HG03457 (cell line): ENCODE data around the gene BCAS1.

ENCODE experiments used
- ATAC-seq: cut with Tn5 transposase; IDR thresholded peaks from one replicate; pipeline ENCODE4 v1.9.1; 2021; ENCODE audit warnings: moderate number of reproducible peaks; ENCODE audit not compliant: unreplicated experiment

Gene BCAS1

GRCh38 chr20:54078296-54078984 lies 8.0 kb upstream of the BCAS1 start:
- no peak for ATAC-seq

DNA sequence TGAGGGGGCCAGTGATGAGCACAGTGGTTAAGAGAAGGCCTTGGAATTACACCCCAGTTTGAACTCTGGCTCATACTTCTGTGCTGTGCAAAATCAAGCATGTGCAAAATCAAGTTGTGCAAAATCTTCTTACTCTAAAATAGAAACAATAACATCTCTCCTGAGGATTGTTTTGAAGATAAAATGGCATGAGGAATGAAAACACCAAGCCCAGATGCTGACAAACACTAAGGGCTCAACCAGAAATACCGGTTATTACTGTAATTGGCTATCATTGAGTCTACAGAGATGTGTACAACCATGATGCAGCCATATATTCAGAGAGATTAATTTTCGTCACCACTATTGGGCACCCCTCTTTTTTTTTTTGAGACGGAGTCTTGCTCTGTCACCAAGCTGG lies 5.9 kb upstream of the BCAS1 start:
- ATAC-seq: no peak

- no peak for ATAC-seq
These were observed 4.9 kb upstream of the BCAS1 start for GRCh38 chr20:54075322-54075721.

GRCh38 chr20:54074511-54074910 lies 4.1 kb upstream of the BCAS1 start:
- no peak for ATAC-seq

DNA sequence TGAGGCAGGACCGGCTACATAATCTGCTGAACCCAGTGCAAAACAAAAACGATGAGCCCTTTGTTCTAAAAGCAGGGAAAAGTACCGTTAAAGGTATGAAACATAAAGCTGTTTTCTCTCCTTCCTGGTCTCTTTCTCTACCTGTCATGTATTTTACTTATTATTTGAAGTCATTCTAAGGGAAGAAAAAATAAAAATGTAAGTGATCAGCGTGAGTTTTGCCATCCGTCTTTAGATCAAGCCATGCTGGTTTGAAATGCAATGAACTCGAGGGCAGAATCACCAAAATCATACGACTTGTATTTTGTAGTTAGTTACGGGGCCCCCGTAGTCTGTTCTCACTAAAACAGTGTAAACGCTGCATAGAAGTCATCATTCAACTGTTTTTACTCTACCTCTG lies 2.9 kb upstream of the BCAS1 start:
- no peak for ATAC-seq

DNA sequence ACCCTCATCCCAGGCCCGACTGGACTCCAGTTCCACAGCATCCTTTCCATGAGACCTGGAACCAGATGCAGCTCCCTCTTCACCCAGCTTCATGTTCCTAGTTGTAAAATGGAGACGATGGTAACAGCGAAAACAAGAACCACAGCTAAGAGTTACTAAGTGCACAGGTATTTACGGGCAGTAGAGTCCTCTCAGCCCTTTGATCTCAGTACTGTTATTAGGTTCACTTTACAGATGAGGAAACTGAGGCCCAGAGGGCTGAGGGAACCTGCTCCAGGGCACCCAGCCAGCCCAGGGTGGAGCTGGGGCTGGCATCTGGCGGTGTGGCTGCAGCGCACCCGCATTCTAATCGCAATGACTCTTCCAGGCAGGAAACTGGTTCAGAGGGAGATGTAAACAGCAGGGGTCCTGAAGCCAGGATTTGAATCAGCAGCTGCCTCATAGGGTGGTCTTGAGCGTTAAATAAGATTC lies 858 bp downstream of the BCAS1 start:
- no peak for ATAC-seq

GRCh38 chr20:54068966-54069365 lies 1.4 kb downstream of the BCAS1 start:
- ATAC-seq: no peak

GRCh38 chr20:54068495-54068894 lies 1.9 kb downstream of the BCAS1 start:
- ATAC-seq: no peak

DNA sequence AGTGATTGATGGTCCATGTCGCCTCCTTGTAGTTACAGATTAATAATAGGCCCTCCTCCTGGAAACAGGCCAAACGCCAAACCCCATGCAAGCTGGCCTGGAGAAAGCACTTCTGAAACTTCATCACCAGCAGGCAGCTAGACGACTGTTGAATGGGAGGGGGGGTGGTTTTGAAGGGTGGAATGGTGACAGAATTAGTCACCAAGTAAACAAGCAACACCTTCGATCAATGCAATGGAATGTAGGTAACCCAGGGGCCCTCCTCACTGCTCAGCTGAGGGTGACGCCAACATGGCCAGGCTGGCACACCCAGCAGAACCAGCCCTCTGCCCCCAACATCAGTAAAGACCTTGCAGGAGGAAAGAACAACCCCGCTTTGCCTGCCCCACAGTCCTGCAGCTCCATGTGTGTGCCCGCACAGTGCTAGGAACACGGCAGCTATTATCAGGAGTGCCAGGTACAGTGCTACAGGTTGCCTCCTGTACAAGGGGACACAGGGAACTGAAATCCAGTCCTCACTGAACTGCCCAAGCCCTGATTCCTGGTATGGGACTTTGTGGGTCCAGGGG lies 2.7 kb downstream of the BCAS1 start:
- ATAC-seq: peak; percentile 65

- no peak for ATAC-seq
These were observed 4.8 kb downstream of the BCAS1 start for GRCh38 chr20:54065601-54066038.

- ATAC-seq: no peak
These were observed 5.5 kb downstream of the BCAS1 start for GRCh38 chr20:54064939-54065338.

DNA sequence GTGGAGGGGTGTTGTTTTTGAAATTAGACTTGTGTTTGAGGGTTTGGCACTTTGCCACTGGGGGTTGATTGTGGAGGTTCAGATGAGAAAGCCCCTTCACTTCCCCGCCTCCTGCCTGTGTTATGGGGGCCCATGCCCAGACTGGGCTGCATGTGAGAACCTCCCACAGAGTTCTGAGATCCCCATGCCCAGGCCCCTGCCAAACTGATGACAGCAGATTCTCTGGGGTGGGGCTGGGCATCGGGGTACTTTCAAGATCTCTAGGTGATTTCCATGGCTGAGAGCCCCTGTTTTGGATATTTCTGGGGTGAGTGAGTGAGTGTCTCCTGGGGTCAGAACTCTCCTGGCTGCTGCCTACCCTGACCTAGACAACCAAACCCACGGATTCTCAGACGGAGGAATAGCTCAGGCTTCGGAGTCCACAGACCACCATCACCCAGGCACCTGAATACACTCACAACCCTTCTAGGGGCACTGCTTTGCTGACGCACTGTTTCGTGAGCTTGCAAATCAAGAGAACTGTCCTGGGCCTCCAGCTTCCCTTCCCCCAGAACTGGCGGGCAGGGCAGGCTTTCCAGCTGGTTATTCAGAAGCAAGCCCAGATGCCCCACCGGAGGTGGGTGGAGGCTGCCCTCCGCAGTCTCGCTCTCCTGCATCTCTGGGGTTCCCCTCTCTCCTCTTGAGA lies 6.3 kb downstream of the BCAS1 start:
- ATAC-seq: no peak

GRCh38 chr20:54063580-54063979 lies 6.8 kb downstream of the BCAS1 start:
- ATAC-seq: no peak

GRCh38 chr20:54062812-54063280 lies 7.5 kb downstream of the BCAS1 start:
- ATAC-seq: no peak

DNA sequence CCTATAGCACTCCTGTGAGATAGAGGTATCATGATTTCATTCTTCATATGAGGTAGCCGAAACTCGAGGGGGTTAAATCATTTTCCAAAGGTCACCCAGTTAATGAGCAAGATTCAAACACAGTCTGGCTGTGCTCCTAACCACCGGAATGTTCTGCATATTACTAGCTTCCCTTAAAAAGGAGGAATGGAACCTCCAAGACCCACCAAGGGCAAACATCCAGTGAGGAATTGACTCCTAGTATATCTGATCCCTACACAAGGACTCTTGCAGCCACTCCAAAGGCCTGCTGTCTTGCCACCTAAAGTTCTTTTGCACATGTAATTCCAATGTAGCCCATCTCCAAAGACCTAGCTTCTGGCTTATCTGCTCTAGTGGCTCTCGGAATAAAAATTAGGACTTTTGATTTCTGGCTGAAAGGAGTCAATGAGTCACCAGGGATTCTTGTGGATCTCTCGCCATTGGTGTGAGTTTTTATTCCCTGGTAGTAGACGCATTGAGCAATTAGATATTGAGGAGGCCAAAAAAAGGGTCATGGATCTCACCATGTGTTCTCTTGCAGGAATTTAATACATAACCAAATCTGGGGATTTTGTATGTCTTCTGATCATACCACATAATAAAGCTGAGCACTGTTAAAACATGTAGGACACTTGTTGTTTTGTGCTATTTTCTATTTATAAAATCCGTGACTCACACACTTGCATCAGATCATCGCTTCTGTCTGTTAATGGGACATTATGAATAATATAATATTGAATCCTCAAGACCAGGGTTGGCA lies 9.1 kb downstream of the BCAS1 start:
- ATAC-seq: no peak

DNA sequence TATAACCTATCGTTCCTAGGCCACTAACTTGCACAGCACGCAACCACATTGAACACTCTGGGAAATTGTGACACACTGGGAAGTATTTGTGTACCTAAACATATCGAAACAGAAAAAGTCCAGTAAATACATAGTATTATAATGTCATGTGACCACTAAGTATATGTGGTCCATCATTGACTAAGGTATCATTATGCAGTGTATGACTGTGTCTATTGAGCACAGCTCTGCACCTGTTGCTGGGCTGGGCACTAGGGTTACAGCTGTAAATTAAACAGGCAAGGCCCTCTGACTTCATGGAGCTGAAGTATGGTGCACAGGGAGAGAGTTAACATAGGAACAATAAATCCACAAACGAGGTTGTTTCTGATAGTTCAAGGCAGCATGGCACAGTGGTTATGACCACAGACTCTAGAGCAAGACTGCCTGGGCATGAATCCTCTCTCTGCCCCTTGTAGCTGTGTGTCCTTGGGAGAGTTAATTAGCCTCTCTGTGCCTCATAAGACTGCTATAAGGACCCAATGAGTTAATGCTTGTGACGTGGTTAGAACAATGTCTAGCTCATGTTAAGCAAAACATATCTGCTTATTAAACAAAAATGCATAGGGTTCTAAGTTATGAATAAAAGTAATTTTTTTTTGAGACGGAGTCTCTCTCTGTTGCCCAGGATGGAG lies 10.6 kb downstream of the BCAS1 start:
- ATAC-seq: no peak

GRCh38 chr20:54058420-54059139 lies 11.8 kb downstream of the BCAS1 start:
- peak; percentile 56 for ATAC-seq

DNA sequence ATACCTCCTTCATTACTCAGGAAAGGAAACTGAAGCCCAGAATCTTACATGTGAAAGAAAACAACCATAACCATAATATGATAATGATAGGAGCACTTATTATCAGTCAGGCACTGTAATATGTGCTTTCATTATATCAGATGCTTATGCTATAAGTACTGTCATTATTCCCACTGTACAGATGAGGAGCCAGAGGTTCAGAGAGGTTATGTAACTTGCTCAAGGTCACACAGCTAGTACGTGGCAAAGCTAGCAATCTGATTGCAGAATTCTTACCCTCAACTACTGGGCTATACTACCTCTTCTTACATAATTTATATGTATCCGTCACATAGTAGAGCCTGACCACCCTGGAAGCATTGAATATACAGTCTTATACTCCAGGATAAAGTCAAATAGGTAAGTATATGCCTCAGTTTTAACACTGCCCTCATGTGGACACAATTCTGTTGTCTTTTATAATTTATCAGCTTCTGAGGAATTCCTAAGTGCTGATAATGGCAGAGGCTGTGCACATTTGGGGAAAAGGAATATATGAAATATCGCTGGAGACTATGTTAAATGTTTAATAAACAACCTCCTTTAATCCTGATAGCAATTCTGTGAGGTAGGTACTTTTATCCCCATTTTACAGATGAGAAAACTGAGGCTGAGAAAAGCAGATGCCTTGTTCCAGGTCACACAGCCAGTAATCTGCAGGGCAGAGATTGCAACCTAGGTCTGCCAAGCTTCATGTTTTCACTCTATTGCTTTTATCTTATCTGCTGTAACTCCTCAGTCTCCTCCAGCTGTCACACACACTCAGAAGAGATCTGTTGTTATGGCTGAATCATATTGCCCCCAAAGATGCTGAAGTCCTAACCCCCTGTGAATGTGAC lies 13.4 kb downstream of the BCAS1 start:
- no peak for ATAC-seq

DNA sequence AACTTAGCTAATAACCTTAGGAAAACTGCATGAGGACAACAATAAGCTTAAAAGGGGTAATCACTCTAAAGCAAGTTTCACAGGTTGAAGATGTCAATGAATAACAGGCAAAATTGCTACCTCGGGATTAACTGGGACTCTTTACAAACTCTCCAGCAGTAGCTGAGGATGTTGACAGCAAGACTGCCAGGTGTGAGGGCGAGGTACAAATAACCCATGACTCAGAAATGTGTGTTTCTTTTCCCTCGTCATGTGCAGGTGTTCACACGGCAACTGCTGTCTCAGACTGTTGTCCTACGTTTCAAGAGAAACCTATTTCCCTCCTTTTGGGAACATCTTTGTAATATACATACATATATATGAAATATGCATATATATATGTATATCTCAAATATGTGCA lies 15.9 kb downstream of the BCAS1 start:
- no peak for ATAC-seq
